Activated effector memory CD4-positive, alpha-beta T cell treated with anti-CD3 and anti-CD28 coated beads, Interleukin-2, amount 50 U/mL, for 16 hours (primary cell): ENCODE results near the gene AQP6.

Experiments used
- DNase-seq: peaks from one replicate; pipeline ENCODE4 v3.0.0-alpha.2; 2020

Gene AQP6

DNA sequence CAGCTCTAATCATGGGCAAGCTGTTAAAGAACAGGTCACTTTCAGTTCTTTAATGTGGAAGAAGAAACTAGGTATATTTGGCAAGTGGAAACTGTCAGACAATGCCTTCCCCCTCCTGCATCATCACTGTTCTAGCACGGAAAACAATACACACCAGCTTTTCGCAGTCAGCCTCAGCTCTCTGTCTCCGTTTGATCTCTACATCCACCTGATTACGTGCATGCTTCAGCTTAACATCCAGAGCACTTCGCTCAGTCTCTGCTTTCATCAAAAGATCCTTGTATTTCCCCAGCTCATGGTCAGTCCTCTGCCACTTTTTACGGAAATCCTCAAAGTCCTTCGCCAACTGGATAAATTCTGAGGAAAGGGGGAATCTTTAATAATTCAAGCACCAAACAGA lies 33.5 kb downstream of the AQP6 start:
- DNase-seq, result no peak

DNA sequence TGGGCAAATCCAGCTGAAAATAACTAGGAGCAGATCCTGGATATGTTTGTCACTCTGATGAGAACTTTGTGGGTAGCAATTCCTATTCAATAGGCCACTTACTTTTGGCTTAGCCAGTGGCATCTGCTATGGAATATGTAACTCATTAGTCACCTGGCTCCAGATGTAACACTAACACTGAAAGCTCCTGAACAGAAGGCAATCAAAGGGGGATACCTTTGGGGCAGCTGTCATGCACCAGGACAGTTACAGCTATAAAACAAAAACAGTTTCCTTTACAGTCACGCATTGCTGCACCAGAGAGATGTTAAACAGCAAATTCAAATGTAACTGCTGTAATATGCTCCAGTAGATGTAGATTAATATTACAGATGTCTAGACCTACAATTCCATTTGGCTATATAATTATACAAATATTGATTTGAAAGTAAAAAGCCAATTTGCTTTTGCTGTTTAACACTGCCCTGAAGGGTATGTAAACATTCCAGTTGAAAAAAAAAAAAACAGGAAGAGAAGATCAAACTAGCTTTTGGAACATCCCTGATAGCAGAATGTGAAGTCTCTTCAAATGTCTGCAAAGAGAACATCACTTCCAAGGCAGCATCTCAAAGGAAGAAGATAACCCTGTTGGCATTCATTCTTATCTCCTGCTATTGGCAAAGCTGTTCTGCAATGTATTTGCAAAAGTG lies 34.2 kb downstream of the AQP6 start:
- no peak for DNase-seq

DNA sequence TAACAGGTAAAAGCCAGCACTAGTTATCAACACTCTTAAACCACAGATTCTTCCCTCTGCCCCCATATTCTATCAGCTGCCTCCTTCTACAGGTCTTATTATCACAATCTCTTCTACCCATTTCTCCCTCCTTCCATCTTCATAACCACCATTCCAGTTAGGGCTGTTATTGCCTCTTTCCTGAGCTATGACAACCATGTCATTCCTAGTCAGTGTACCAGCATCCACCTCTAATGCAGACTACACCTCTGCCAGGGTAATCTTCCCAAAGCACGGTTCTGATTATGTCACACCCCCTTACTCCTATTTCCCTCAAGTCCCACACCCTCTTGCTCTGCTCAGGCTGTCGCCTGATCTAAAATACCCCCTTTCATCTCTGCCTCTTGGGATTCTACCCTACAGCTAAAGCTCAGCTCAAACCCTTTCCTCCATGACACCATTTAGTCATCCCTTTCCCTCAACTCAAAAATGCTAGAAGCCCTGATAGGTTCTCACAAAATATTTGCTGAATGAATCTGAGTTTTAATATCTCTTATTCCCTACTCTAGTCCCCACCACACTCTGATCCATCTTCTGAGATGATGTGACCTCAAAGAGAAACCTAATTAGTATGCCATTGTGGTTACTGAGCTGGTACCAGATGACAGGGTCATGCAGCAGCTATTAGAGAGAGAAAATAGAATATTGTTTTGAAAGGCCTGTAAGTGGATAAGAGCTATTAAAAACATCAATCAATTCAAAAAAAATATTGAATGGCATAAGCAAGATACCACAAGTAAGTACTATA lies 40.8 kb downstream of the AQP6 start:
- DNase-seq, result no peak

DNA sequence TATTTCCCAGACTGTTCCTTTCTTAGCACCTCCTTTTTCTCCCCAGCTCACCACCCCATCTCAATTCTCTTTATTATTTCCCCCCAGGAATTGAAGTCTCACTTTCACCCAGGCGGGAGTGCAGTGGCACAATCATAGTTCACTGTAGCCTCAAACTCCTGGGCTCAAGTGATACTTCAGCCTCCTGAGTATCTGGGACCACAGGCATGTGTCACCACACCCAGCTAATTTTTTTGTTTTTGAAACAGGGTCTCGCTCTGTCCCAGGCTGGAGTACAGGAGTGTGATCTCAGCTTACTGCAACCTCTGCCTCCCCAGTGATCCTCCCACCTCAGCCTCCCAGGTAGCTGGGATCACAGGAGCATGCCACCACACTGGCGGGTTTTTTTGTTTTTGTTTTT lies 41.6 kb downstream of the AQP6 start:
- no peak for DNase-seq

DNA sequence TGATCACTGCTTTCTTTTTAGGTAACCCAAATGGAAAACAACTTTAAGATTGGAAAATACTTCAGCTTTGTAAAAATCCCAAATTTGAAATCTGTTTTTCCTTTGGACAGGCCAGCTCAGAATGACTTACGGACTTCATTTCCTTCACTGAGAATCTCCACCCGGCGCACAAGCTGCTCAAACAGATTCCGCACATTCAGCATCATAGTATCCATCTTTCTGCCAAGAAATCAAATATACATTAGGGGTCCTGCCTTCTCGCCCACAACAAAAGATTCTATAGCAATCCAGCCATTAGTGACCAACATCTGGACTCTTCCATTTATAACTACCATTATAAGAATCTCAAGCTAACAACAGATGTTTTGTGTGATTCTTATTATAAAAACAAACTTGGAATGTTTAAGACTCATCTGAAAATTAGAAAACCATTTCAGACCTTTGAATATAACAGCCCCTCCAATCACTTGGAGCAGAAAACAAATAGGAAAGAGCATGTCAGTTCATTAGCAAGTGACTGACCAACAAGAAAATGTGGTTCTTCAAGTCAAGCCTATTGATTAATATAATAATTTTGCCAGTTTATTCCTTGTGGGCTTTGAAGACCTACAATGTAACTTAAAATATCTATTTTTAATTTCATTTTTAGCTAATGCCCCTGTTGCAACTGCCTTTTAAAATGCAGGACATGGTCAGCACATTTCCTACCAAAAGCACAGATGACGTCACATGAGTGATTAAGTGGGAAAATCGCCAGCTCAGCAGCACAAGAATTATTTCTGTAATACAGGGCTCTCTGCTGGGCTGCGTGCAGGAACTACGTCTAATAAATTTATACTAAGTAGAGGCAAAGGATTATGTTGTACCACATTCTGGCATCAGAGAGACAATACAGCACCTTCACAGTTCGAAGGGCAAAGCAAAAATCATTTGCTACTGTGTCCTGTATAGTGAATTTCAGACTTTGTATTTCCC lies 44.0 kb downstream of the AQP6 start:
- no peak for DNase-seq

DNA sequence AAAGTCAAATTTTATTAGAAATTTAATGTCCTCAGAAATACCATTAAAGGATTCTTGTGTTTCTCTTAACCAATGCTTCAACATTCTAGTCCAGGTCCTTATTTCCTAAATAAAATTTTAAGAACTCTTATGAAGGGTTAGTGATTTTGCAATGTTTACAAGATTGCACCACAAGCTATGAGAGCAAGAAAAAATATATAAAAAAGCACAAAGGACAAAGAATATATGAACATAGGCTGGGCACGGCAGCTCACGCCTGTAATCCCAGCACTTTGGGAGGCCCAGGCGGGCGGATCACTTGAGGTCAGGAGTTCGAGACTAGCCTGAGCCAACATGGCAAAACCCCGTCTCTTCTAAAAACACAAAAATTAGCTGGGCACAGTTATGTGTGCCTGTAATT lies 44.9 kb downstream of the AQP6 start:
- DNase-seq, result no peak

DNA sequence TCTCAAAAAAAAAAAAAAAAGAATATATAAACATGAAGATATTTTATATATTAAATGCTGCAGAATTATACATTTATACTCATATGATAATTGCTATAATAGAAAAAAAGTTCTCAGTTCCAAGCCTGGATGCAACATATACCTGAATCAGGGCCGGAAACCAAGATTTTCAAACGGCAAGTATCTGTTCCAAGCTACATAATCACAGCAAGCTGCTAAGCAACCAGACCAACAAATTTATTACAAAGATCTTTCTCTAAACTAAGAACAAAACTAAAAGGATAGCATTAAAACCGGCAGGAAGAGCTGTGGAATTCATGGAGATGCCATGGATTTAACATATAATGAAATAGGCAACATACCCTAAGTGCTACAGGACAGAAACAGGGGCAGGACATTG lies 45.4 kb downstream of the AQP6 start:
- DNase-seq, result no peak

DNA sequence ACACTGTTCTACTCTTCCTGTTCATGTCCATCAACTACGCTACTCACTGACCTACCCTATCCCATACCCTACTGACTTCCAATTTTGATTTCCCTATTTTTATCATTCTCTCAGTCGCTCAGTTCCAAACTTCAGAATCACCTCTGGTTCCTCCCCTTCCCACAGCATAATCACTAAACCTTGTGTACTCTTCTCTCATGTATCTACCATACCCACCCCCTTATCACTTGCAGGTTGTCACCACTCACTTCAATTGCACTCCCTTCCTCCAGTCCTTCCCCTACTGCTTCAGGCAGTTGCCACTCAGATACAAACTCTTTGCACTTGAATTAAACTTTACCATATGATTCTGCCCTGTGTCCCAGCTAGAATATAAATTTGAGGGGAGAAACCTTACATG lies 46.2 kb downstream of the AQP6 start:
- DNase-seq, result no peak

DNA sequence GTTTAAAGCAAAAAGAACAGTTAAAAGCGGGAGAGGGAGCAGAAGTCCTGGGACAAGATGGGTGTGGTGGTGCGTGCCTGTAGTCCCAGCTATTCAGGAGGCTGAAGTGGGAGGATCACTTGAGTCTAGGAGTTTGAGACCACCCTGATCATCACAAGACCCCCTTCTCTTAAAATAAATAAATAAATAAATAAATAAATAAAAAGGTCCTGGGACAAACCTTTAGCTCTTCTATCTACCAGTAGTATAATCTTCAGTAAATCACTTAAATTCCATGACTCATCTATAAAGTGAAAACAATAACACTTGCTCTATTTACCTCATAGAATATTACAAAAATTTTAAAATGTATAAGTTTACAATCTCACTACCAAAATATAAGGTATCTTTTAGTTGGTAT lies 46.8 kb downstream of the AQP6 start:
- DNase-seq, result no peak

DNA sequence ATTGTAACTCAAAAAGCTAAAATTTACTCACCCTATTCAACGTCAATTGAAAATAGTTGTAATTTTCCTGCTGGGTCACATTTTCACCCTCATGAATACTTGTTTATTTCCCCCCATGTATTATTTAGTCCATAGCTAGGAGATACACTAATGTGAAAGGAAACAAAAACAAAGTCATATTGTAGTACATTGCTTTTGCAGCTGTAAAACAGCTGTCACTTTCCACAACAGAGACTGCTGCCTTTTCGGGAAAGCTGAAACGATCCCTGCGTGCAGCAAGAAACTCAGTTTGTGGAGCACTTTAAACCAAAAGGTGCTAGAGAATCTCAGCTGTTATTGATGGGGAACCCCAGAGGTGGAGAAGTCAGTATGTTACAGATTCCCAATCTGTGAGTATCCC lies 48.3 kb downstream of the AQP6 start:
- DNase-seq, result no peak

DNA sequence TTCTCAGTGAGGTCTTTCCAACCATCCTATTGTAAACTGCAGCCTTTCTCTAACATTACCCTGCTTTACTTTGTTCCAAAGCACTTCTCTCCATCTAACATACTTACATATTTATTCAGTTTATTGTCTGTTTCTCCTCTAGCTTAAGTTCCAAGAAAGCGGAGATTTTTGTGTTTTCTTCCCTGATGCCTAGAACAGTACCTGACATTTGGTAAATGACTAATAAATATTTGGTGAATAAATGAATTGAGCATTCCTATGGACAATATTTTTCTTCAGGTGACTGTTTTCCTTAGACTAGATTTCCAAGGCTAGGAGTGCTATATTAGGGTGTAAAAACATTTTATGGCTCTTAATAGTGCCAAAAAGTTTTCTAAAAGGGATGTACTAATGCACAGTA lies 50.2 kb downstream of the AQP6 start:
- DNase-seq, result no peak

DNA sequence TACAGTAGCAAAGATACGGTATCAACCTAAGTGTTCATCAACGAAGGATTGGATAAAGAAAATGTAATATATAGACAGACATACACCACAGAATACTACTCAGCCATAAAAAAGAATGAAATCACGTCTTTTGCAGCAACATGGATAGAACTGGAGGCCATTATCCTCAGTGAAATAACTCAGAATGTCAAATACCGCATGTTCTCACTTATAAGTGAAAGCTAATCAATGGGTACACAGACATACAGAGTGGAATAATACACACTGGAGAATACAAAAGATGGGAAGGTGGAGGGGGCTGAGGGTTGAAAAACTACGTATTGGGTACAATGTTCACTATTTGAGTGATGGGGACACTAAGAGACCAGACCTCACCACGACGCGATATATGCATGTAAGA lies 51.5 kb downstream of the AQP6 start:
- DNase-seq, result no peak

DNA sequence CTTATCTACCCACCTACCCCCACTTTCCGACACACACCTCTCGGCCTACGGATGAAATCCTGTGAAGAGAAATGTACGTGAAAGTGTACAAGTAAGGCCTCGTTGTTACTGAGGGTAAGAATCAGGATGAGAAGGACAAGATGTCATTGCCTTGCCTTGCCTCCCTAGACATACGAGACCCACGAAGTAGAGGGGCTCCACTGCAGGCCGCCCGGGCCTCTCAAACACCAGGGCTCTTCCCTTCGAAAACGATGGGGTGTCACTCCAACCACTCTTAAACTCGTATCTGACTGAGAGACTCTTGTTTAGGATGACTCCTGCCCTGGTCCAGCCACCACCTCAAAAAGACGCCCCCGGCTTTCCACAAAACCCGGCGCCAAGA lies 52.0 kb downstream of the AQP6 start:
- DNase-seq, result no peak

DNA sequence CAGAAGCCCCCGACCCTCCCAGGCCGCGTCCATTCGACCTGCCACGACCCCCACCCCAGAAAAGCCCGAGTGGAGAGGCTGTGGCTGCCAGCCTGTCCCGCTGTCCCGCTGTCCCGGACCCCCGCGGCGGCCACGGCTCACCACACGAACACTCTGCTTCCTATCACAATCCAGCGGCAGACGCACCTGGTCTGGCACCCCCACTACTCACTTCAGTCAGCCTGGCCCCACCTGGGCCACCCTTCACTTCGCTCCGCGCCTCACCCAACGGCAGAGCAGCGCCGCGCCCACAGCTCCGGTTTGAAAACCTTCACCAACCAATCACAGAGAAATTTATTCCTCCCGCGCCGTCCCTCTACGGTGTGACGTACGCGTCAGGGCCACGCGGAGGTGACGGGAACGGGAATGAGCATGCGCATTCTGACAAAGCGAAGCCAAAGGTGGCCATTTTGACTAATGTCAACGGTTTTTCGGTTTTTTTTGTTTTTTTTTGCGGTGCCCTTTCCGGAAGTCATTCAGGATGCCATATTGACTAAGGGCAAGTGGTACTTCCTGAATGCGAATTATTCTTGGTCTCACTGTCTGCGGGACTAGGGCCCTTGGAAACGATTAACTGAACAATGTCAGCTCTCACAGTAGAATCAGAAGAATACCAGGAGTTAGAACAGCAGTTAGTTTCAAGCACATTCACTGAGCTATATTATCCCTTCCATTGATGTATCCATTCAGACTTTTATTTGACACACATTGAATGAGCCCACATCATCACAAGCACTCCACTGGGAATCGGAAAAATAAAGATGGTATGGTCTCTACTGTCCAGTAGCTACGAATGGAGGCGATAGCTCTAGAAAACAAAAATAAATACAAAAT lies 52.7 kb downstream of the AQP6 start, which contains the start of gene RACGAP1:
Gene RACGAP1, minus strand, starts transcription at position 308 of the 873 bp plus-strand sequence. CDS start 8,779 bp downstream, outside the sequence.
- DNase-seq, result peak; percentile 97

DNA sequence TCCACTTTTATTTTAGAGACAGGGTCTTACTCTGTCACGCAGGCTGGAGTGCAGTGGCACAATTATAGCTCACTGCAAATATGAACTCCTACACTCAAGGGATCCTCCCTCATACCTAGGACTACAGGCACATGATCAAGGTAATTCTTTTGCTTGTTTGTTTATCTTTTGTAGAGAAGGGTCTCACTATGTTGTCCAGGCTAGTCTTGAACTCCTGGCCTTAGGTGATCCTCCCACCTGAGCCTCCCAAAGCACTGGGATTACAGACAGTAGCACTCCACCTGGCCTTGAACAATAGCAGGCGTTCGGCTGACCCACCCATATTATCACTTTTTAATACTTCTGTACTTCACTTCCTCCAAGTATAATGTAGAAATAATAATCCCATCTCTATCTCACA lies 53.9 kb downstream of the AQP6 start:
- no peak for DNase-seq
